Glomerular visceral epithelial cell (primary cell): ENCODE results near the gene TRIP10.
"Not testable (repeated sequence)": the region's sequence is repeated elsewhere in the genome, so short reads cannot be mapped to it uniquely, and the experiment has no call there.

Source experiments
- DNase-seq: peaks from one replicate; pipeline ENCODE4 v3.0.0-alpha.2; 2016; ENCODE audit errors: extremely low spot score

TRIP10 gene

GRCh38 chr19:6743714-6744380, 4.4 kb downstream of the TRIP10 start:
- DNase-seq, result no peak

- peak; percentile 90 for DNase-seq
These were observed 5.2 kb downstream of the TRIP10 start for GRCh38 chr19:6744381-6745301.

DNA sequence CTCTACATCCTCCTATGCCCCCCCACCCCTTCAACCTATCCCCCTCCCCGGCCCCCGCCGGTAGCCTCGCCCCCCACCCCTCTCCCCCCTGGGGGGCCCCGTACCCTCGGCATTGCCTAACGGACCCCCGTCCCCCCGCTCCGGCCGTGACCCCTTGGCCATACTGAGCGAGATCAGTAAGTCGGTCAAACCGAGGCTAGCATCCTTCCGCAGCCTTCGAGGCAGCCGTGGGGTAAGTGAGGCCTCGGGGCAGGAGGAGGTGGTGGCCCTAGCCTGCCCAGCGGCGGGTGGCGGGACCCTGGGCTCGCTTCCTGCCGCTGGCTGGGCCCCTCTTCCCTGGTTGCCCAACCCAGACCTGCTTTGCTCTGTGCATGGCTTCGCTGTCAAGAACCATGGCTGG, 6.5 kb downstream of the TRIP10 start:
- DNase-seq, result no peak

- DNase-seq, result not testable (repeated sequence)
These were observed 9.1 kb downstream of the TRIP10 start for GRCh38 chr19:6748543-6748942.

DNA sequence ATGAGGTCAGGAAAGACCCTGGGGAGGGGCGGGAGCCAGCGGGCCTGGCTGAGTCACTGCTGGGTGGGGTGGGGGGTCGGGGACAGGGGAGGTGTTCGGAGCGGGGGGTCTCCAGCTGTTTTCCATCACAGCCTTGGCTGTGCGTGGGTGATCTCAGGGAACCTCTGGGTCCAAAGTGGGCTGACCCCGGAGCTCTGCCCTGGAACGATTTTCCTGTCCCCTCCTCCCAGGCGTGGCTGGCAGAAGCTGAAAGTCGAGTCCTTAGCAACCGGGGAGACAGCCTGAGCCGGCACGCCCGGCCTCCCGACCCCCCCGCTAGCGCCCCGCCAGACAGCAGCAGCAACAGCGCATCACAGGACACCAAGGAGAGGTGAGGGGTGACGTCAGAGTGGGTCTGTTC, 10.6 kb downstream of the TRIP10 start:
- no peak for DNase-seq

DNA sequence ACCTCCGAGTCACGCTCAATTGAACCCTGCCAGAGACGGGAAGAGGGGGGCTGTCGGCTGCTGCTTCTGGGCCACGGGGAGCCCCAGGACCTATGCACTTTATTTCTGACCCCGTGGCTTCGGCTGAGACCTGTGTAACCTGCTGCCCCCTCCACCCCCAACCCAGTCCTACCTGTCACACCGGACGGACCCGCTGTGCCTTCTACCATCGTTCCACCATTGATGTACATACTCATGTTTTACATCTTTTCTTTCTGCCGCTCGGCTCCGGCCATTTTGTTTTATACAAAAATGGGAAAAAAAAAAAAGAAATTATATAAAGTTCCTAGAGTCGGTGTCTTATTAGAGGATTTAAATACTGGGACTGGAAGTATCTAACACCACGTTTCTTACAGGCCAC, 11.7 kb downstream of the TRIP10 start:
- no peak for DNase-seq

- DNase-seq, result no peak
These were observed 13.0 kb downstream of the TRIP10 start for GRCh38 chr19:6752256-6753177.

DNA sequence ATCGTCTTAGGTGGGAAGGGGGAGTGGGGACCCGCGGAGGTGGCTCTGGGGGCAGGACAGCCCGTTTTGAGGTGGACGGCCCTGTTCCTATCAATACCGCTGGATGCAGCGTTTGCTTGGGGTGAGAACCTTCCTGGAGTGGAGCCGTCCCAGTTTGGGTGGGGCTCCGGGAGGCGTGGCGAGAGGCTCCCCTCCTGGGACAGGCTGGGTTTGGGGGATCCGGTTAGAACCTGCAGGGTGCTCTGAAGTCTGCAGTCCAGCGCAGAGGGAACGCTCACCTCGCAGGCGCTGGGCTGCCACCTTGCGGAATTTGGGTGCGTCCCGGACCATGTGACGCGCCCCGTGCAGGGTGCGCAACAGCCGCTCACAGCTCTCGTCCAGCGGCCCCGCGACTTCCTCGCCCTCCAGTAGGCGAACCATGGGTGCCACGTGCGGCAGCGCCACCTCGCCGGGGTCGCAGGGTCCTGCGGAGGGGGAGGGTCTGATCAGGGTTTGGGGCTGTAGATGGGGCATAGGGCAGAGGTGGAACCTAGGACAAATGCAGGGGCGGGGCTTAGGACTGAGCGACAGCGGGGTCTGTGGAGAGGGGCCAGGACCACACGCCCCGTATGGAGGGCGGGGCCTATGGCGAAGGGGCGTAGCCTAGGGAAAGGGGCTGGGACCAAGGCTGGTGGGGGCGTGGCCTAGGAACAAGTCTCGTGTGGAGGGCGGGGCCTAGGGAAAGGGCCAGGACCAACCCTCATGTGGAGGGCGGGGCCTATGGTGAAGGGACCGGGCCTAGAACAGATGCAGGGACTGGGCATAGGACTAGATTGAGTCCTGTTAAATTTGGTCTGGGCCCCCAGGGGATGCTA, 13.9 kb downstream of the TRIP10 start:
- peak; percentile 31 for DNase-seq

- DNase-seq, result no peak
These were observed 14.7 kb downstream of the TRIP10 start for GRCh38 chr19:6754136-6754535.

DNA sequence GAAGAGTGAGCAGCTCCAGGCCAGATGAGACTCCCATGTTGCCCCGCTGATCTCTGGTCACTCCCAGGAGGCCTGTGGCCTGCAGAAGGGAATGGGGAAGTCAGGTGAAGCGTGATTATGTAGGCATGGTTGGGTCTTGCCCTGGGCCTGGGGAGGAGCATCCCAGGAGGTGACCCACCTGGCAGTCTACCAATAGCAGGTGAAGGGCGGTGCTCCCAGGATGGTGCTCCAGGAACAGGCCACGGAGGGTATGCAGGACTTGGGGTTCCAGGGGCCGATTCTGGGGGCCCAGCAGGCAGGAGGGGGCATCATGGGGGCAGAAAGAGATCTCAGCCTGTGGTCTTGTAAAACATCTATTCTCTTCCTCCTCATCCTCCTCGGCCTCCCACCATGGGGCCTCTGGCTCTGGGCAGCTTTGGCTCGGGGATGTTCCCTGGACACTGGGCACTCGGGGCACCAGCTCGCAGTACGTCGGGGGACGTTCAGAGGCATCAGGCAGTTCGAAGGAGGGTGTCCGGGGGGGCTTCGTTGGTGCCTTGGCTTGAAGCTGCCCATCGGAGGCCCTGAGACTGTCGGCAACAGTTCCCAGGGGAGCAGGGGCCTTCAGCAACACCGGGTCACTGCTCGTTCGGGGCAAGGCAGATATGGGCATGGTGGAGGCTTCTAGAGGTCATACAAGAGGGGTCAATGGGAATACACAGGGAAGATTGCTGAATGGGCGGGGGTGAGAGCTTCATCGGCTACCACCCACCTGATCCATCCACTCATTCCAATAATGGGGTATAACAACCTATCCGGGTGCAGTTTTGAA, 15.4 kb downstream of the TRIP10 start:
- no peak for DNase-seq

DNA sequence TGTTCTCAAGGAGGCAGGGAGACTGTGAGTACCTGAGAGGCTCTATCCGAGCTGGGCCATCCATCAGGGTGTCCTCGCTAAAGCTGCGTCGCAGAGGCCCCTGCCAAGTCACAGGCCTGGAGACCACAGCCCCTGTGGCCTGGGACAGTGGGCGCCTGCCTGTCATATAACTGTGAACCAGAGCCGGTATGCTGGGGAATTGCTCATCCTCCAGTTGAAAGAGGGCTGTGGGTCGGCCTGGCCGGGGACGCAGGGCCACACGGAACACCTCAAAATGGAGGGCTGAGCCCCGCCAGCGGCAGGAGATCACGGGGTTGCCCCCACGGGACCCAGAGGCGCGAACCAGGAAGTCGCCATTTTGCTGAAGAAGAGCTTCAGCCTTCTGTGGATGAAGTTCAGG, 21.1 kb downstream of the TRIP10 start:
- DNase-seq, result no peak

DNA sequence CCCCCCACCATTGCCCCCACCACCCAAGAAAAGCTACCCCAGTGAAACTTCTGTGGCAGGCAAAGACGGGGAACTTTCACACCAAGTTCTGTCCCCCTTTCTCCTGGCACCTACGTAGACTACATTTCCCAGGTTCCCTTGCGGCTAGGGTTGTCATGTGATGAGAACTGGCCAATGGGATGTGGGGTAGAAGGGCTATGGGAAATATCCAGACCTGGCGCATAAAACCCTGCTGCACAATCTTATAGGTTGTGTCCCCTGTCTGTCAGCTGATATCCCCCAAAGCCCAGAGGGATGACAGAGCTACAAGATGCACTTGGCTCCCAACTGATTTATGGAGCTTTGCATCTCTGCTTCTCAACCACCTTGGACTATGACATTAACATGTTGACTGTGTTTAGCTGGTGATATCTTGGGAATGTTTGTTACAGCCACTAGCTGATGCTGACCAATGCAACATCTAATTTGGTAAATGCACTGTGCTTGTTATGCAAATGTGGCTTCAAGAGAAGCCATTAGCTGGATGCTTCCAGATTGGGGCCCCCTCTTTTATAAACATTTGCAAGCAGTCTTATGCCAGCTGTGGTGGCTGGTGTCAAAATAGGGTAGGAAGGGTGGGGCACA, 21.7 kb downstream of the TRIP10 start:
- no peak for DNase-seq

- not testable (repeated sequence) for DNase-seq
These were observed 22.8 kb downstream of the TRIP10 start for GRCh38 chr19:6762253-6762797.

DNA sequence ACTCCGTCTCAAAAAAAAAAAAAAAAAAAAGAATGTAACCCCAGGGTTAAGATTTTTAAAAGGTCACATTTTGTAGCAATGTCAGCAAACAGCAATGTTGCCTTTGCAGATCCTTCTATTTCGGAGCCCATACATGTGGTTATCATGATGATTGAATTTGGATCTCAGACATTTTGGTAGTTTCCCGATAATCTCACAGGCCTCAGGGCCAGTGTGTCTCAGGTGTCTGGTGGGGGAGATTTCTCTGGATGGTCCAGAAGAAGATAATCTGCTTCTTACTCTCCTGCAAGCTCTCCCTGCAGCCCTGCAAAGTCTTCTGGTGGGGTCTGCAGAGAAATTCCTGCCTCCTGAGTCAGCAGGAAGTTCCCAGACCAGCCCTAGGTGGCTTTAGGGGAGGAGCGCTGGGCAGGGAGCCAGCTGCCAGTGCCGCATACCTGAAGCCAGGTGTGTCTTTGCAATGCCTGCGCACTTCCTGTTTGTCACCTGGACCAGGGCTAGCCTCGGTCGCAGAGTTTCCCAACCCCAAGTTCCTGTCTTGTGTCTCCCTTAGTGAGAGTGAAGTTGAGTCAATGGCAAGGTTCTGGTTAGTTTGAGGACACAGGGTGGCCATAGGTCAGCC, 26.4 kb downstream of the TRIP10 start:
- peak; percentile 82 for DNase-seq

DNA sequence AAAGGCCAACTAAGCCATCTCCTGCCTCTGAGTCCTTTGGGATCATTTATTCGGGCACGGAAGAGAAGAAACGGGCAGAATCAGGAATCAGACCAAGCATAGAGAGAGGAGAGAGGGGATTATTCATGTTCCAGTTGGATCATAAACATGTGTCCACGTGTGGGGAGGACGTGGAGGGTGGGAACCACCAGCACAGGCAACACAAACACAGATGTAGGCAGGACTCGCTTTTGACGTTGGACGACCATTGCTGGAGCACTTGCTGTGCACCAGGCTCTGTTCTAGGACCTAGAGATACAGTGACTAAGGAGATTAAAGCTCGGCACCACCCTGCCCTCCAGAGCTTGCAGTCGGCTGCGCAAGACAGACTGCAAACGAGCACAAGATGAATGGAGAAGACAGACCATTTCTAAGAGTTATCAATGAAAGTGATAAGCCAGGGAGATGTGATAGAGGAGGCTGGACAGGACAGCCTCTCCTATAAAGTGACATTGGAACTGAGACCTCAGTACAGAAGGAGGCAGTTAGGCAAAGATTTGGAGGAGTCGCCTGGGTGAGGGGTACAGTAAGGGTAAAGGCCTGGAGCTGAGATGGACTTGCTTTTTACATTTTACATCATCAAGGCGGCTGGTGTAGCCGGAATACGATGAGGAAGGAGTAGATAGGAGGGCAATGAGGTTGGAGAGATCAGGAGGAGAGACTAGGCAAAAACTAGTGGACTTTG, 27.0 kb downstream of the TRIP10 start:
- no peak for DNase-seq

GRCh38 chr19:6767081-6767356, 27.5 kb downstream of the TRIP10 start:
- DNase-seq, result no peak

DNA sequence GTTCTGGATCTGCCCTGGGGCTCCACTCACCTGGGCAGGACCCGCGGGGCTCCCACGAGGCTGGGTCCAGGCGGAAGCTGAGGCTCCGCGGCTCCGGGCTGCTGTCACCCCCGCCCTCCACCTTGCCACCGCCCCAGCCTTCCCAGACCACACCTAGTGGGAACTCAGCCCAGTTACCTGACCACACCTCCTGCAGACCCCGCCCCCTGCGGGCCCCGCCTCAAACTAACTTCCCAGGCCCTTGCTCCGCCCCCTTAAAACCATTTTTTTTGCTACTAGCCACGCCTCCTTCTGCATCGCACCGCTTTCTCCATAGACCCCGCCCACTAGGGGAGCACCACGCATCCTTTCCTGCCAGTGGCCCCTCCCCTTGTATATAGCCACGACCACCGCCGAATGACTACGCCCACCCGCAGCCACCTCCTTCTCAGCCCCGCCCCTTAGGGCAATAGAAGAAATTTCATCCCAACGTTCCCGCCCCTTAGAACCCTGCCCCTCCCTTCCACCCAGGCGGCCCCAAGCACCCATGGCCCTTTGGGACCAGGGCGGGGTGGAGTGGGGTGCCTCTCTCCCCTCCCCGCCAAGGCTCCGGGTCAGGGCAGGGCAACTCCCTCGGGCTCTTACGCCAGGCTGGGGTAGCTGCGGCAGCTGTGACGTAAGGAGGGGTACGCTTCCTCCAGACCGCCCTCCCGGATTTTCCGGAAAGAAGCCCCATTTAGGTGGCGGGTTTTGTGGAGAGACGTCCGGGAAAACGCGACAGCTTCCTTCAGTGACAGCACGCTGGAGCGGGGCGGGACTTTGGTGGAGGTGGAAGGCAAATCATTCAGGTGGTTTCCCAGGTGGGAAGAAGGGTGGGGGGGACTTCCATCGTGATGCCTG, 28.1 kb downstream of the TRIP10 start, which contains the start of gene SH2D3A:
TSS of gene SH2D3A (minus strand) at position 79 of the 879 bp plus-strand sequence. CDS start 3,687 bp downstream, outside the sequence.
- peak; percentile 85 for DNase-seq
